ENCODE data around the gene ERF.
A peak's percentile ranks its signal among the peaks of the same experiment; 100 is the strongest.

Gene ERF

GRCh38 chr19:42290523-42291434 lies 35.9 kb upstream of the ERF start:
- TF ChIP-seq CTCF (IDR thresholded peaks at IDR 0.05; ENCODE audit: low read depth, low read length) = peak; percentile 39
- DNase-seq (ENCODE audit: extremely low read depth, low read depth) = no peak

- no peak for DNase-seq (ENCODE audit: extremely low read depth, low read depth)
- TF ChIP-seq CTCF (IDR thresholded peaks at IDR 0.05; ENCODE audit: low read depth, low read length) = no peak
Measured at GRCh38 chr19:42290136-42290522, 35.2 kb upstream of the ERF start.

- DNase-seq (ENCODE audit: extremely low read depth, low read depth) = no peak
- no peak for TF ChIP-seq CTCF (IDR thresholded peaks at IDR 0.05; ENCODE audit: low read depth, low read length)
Measured at GRCh38 chr19:42289556-42290041, 34.7 kb upstream of the ERF start.

DNA sequence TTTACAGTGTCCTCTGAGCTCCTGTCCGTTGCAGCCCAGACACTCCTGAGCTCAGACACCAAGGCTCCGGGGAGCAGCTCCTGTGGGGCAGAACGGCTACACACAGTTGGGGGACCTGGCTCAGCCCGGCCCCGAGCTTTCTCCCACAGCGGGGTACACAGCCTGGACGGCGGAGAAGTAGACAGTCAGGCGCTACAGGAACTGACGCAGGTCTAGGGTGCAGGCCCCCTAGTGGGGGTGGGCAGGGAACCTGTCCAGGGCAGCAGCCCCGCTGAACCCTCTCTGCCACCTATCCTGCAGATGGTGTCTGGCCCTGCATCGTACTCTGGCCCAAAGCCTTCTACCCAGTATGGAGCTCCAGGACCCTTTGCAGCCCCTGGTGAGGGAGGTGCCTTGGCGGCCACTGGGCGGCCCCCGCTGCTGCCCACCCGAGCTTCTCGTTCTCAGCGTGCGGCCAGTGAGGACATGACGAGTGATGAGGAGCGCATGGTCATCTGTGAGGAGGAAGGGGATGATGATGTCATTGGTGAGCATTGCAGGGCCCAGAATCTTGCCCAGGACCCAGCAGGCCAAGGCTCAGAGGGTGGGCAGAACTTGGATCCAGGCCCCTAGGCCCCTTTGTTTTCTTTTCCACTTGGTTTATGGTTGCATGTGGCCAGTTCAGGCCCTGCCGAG lies 34.1 kb upstream of the ERF start:
- TF ChIP-seq CTCF (IDR thresholded peaks at IDR 0.05; ENCODE audit: low read depth, low read length) = no peak; the same call in 1 of the 2 replicates

DNA sequence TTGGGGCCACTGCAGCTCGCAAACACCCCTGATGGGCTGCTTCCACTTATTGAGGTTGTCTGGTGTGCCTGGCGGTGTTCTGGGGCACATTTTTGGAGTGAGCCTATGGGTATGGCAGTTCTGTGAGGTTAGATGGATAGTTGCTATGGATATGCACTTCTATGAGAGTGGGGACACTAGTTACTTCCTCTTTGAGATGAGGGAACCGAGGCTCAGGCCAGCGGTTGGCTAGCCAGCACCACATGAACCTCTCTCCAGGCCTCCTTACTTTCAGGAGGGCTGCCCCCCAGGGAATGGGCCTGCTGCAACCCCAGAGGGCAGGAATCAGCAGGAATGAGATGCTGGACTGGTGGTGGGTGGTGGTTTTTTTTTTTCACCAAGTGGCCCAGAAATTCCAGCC lies 33.5 kb upstream of the ERF start:
- TF ChIP-seq CTCF (IDR thresholded peaks at IDR 0.05; ENCODE audit: low read depth, low read length) = no peak
- DNase-seq (ENCODE audit: extremely low read depth, low read depth) = no peak

More for the DNA sequence above, 34.1 kb upstream of the ERF start:
- DNase-seq (ENCODE audit: extremely low read depth, low read depth) = no peak

DNA sequence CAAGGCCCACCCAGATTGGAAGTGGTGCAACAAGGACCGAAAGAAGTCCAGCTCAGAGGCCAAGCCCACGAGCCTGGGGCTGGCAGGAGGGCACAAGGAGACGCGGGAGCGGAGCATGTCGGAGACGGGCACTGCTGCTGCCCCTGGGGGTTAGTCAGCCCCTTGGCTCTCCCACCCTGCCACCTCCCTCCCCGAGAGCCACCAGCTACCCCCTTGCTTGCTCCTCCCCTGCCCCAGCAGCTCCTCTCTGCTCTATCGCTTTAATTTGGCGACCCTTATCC lies 32.8 kb upstream of the ERF start:
- TF ChIP-seq CTCF (IDR thresholded peaks at IDR 0.05; ENCODE audit: low read depth, low read length) = no peak
- DNase-seq (ENCODE audit: extremely low read depth, low read depth) = no peak

Measured in AG09319 (cell line).